Hematopoietic multipotent progenitor cell (in vitro differentiated cells): Measurements from ENCODE around the gene ADAMTS17. TPM values are rescaled to one million over a fixed set of nuclear protein-coding genes. Genes with fewer than 3 reads are reported as not detected.
A peak's percentile ranks its signal among the peaks of the same experiment; 100 is the strongest.

Source experiments
- DNase-seq, 3 donors: peaks; one replicate each; pipeline ENCODE4 v3.0.0-alpha.2; 2011 to 2015; ENCODE audit warnings: low read depth in 2 of 3, low spot score in 2 of 3
- total RNA-seq: library from RNA; depleted of rRNA; stranded (reverse); fragments of >200 nt; gene quantifications from one replicate; pipeline ENCODE4 v1.2.3, GENCODE V29; 2012

ADAMTS17 gene, protein sequence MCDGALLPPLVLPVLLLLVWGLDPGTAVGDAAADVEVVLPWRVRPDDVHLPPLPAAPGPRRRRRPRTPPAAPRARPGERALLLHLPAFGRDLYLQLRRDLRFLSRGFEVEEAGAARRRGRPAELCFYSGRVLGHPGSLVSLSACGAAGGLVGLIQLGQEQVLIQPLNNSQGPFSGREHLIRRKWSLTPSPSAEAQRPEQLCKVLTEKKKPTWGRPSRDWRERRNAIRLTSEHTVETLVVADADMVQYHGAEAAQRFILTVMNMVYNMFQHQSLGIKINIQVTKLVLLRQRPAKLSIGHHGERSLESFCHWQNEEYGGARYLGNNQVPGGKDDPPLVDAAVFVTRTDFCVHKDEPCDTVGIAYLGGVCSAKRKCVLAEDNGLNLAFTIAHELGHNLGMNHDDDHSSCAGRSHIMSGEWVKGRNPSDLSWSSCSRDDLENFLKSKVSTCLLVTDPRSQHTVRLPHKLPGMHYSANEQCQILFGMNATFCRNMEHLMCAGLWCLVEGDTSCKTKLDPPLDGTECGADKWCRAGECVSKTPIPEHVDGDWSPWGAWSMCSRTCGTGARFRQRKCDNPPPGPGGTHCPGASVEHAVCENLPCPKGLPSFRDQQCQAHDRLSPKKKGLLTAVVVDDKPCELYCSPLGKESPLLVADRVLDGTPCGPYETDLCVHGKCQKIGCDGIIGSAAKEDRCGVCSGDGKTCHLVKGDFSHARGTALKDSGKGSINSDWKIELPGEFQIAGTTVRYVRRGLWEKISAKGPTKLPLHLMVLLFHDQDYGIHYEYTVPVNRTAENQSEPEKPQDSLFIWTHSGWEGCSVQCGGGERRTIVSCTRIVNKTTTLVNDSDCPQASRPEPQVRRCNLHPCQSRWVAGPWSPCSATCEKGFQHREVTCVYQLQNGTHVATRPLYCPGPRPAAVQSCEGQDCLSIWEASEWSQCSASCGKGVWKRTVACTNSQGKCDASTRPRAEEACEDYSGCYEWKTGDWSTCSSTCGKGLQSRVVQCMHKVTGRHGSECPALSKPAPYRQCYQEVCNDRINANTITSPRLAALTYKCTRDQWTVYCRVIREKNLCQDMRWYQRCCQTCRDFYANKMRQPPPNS
- total RNA-seq = under 0.01 TPM

DNA sequence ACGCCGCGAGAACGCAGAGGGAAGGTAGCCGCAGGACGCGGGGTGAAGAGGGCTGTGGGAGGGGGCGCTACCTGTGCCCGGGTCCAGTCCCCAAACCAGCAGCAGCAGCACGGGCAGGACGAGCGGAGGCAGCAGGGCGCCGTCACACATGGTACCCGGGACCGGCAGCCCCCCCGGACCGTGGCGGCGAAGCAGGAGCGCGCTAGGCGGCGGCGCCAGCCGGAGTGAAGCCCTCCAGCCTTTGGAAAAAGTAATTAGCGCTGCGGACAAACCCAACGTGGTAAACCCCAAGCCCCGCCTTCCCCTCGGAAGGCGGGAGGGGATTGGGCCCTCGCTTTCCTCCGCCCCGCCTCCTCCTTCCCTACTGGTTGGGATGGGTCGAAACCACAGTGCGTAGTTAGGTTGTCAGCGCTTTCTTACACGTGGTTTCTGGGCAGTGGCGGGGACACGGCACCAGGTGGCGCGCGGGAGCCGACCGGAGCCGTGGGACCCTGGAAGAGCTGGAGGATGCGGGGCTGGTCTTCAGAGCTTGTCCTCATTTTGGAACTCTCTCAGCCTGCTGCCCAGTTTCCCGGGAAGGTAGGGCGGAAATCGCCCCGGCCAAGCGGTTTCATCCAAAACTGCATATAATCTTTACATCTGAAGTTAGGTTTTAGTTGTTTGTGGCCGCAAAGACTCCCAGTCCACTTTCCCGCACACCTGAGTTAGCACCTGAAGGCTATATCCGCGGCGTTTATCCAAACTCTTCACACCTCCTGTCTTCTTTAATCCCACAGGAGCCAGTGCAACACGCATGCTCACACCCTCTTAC, at the start of gene ADAMTS17:
ADAMTS17 (minus strand) TSS at position 226 of the 811 bp plus-strand sequence; CDS start at position 150, 76 bp downstream.
- DNase-seq = peak; percentile 88 to 97 (median 95)

DNA sequence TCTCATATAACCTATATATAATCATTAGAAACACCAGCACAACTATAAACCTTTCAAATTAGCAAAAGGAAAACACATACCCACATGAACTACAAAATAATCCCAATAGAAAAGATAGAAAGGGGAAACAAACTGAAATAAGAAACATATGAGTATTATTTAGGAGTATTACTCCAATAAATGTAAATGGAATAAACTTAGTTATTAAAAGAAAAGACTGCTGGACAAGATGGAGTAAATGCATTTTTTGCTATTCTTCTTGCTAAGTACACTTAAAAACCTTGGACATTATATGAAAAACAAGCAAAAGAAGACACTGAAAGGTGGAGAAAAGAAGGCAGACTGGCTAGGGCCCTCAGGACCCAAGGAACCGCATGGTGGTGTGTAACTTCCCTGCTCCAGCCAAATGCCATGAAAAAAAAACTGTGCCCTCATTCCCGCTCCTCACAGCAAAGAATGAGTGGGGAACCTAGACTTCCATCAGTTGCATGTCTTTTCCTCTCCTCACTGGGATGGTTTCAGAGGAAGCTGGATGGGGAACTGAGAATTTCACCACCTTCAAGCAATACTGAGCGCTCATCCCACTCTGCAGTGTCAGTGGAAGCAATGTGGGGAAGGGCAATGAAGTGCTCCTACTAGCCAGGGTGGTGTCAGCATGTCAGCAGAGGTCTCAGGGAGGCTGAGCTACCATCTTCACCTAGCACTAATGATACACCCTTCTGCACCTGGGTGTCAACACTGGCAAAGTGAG, 43.7 kb upstream of the ADAMTS17 start:
- no peak for DNase-seq

DNA sequence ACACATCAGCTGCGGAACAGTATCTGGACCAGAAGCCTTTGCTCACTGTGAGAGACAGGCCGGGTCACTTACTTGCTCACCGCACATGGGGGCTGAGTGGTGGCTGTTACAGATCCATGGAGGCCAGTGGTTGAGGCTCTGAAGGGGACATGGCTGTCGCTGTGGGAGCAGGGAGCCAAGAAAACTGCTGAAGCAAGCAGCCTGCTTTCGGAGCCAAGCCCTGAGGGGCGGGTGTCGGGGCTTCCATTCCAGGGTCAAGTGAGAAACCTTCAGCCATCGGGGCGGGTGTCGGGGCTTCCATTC, 42.3 kb upstream of the ADAMTS17 start:
- DNase-seq = no peak

DNA sequence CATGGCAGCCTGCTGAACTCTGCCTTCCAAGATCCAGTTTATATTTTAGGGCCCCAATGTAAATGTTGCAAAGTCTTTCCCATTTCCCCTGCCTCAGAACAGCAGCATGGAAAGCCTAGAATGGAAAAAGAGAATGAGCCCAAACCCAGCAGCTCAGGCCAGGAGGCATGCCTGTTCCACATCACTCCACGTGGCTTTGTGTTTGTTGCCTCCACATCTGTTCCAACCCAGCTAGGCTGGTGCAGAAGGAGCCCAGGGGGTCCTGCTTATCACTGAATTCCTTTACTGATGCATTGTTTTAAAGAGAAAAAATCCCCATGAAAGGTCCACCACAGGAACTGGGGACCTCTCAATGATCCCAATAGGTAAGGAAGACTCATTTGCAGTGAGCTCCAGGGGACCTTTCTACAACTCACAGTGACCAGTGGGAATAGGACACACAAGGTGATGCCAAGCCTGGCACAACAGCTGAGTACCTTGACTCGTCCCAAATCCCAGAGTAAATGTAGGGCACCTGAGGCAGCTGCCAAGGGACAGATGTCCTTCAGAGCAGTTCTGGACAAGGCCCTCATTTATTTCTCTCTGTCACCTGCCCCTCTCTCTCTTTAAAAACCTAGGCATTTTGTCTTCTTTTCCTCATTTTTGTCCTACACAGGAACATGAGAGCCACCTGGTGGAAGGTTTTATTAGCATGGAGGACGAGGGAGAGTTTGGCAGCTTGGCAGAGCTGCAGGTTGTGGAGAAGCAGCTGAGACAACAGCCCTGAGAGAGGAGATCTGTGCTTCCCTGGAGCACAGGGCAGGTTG, 41.7 kb upstream of the ADAMTS17 start:
- peak in 2 of 3 donors; percentile 3 to 27 for DNase-seq

DNA sequence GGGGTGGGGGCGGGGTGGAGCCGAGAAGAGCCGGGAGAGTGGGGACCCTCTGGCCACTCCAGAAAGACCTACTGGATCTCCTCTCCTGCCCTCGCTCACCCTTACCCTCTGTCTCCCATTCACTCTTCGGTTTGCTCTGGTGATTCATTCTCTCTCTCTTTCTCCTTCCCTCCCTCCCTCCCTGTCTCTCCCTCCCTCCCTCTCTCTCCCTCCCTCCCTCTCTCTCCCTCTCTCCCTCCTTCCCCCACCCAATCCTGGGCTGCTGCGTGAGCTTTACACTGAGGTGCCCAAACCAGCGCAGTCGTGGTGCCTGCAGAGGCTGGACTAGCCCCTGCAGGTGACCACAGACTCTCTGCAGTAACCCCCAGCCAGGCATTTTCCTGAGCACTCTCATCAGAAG, 32.2 kb upstream of the ADAMTS17 start:
- no peak for DNase-seq

DNA sequence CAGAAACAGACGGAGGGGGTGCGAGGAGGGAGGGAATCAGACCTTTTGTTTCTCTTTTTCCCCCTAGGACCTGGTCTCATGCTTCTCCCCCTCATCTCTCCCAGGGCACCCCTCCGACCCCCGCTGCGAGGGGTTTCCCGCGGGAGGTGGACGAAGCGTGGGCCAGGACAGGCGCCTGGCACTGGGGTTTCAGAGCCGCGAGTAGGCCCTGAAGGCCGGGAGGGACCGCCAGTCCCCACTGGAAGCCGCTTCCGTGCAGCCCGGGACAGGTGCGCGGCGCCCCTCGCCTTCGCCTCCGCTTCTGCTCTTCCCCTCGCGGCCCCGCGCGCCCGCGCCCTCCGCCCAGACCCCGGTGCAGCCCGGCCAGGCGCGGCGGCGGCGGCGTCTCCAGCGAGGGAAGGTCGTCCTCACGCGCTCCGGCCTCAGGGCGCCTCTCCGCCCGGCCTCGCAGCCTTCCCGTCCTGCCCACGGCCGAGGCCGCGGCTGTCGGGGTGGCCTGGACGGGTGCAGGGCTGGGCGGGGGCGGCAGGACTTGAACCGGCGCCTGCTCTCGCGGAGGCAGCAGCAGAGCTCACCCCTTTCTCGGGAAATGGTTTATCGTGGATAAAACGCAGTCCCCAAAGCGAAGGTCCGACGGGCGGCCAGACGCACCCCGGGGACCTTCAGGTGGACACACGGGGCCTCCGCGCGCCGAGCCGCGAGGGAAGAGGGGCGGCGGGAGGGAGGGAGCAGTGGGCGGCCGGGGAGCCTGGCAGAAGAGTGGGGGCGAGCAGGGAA, 31.5 kb upstream of the ADAMTS17 start:
- no peak for DNase-seq

DNA sequence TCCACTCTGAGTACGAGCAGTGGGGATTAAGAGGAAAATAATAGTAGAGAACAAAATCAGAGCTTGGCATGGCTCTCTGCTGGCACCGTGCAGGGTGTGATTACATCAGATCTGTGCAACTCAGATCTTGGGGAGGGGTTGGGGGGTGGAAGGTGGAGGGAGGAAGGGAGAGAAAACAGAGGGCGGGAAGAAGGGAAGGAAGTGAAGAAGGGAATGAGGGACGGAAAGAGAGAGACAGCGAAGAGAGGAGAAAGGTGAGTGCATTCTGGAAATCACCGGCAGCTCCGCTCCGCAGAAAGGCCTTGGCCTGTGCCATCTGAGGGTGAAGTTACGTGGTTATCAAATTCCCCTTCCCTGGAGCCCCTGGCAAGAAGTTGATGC, 31.0 kb upstream of the ADAMTS17 start:
- no peak for DNase-seq

DNA sequence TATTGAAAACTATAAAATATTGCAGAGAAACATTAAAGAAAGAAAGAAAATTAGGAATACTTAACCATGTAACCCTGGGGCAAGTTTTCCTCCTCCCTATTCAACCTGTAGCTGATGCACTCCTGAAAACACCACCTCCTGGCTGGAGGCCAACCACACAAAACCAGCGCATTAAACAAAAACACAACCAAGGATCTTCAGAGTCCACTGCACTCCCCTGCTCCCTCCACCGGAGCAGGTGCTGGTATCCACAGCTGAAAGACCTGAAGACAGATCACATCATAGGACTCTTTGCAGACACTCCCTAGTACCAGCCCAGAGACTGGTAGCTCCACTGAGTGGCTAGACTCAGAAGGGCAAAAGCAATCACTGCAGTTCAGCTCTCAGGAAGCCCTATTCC, 13.6 kb upstream of the ADAMTS17 start:
- DNase-seq = no peak

DNA sequence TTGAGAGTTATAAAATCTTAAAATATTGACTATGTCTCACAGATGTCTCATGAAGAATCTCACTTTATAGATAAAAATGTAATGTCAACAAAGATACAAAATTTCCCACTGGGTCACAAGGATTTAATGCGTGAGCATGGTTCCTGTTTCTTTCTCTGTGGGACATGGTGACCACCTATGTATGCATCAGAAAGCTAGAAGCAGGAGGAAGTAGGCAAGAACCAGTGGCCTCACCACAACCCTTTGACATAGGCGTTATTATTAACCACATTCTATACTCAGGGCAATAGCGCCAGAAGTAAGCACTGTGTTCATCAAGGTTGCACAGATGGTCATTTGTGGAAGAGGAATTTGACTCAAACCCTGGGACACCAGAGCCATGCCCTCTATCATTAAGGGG, 11.7 kb upstream of the ADAMTS17 start:
- DNase-seq = peak in 1 of 3 donors; percentile 22

DNA sequence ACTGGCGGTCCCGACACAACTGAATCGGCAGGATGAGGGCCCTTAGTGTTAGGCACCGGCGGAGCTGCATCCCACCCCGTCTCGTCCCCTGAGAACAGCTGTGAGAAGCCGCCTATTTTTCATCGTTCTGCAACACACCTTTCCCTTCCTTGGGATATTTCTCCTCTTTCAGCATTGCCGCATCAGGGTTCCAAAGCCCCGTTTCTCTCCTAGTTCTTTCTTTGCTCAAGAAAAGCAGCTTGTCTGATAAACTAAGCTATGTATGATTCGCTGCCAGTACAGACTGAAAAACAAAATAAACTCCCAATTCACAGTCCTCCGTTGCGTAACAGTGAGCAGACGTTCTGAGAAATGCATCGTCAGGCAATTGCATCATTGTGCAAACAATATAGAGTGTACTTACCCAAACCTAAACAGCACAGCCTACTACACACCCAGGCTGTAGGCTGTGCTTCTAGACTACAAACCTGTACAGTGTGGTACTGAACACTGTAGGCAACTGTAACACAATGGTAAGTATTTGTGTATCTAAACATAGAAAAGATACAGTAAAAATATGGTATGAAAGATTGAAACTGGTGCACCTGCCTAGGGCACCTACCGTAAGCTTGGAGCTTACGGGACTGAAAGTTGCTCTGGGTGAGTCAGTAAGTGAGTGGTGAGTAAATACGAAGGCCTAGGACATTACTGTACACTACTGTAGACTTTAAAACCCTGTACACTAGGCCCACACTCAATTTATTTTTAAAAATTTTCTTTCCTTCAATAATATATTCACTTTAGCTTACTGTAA, 8.9 kb upstream of the ADAMTS17 start:
- DNase-seq = no peak

DNA sequence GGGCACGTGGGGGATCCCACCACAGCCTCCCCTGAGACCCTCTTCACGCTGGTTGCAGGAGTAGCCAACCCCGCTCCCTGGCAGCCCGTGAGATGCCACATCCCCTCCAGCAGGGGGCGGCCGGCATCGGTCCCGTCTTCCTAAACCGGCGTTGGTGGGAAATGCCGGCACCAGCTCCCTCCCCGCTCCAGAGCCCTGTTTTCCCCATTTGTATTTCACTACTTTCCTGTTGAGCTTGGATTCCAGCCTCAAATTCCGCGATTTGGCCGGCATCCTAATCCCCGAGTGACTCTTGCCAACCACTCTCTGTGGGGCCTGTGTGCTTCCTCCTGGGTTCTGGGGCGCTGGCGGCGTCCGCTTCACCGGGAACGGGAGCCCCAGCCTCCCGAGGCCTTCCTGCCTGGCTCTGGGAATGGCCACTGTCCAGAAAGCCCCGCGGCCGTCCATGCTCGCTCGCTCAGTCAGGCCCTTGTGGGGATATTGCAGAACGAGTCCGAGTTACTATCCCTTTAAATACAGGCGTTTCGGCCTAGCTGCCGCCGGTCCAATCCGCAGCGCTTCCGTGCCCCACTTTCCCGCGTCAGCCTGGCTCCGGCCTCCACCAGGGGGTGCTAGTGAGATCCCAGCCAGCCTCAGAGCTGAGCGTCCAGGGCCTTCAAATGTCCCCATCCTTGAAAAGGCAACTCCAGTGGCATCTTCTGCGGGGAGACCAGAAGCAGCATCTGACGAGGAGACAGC, 8.1 kb upstream of the ADAMTS17 start:
- DNase-seq = peak; percentile 74 to 85 (median 76)

DNA sequence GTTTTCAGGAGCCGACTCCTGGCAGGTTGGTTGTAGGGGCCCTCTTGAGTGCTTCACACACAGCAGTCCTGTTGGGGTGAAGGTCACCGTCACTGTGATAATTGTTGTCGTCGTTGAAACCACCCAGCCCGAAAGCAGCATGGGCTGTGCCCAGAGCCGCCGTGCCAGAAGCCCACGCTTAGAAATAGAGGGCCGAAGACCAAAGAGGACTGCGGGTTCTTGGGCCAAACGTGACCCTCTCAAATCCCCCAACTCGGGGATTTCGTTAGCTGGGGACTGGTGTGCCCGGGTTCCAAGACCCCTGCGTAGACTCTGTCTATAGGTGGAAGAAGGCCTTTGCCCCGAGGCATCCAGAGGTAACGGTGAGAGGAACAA, 7.5 kb upstream of the ADAMTS17 start:
- no peak for DNase-seq

DNA sequence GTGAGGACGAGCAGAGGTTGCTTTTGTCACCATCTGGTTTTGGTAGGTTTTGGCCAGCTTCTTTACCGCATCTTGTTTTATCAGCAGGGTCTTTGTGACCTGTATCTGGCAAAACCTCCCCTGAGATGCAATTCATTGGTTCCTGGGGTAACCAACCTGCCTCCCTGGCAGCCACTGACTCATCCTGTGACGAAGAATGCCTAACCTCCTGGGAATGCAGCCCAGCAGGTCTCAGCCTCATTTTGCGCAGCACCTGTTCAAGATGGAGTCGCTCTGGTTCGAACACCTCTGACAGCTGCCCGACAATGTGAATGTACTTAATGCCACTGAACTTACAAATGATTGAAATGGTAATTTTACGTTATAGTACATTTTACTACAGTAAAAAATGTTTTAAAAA, 6.8 kb upstream of the ADAMTS17 start:
- no peak for DNase-seq

DNA sequence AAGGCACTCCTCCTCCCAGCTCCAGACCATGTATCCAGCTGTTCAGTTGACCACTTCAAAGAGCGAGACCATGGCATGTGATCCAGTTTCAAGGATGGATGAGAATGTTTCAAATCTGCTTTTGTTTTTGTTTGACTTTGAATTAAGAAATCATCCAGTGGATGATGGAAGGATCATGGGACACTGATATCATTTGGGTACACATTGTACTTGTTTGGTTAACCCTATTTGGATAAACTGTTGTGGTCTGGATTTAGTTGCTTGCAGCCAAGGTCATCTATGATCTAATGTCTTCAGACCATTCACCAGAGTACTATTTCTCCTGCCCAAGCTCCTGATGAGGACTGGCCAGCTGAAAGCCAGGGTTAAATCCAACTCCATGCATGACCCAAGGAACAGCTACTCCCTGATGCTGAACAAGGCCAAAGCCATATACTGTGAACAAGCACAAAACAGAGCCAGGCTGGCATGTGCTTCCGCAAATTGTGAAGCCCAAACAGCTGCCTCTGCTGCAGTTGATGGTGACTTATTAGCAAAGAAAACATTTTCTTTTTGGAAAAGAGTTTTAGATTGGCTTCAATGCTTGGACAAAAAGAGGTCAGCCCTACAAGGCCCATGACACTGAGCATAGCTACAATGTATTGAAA, 5.2 kb upstream of the ADAMTS17 start:
- DNase-seq = no peak

DNA sequence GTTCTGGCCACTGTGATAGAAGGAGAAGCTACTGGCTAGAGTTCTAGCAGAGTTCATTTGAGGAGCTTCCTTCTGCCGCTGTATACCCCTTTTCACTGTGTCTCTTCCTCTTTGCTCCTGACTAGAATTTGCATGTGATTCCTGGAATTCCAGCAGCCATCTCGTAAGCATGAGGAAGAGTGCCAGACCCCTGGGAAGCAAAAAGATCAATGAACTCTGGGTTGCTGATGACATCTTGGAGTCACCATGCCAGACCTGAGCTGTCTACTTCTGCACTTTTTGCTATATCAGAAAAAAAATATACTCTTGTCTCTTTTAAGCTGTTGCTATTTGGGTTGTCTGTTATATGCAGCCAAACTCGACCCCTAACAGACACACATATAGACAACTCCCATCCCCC, 3.7 kb upstream of the ADAMTS17 start:
- DNase-seq = no peak

DNA sequence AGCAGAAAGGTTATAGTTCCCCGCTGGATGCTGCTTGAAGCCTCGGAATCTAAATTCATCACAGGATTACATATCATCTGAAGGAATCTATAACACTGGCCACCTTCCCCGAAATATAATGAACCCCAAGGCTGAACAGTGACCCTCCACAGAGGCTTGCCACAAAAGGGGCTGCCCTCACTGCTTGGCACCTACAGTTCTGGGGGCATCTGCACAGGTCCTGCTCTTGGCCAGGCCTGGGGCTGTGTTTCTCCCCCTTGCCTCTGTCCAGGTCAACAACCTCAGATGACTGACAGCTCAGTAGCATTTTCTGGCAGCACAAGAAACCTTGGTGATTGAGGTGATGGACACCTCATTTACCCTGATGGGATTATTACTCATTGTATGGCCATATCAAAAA, 1.5 kb upstream of the ADAMTS17 start:
- no peak for DNase-seq
